CD4-positive, alpha-beta T cell treated with Interleukin-17A for 4 hours (primary cell): ENCODE data around the gene FAM89A.
"Not testable (repeated sequence)": the region's sequence is repeated elsewhere in the genome, so short reads cannot be mapped to it uniquely, and the experiment has no call there.

ENCODE experiments used
- DNase-seq: peaks from one replicate; pipeline ENCODE4 v3.0.0-alpha.2; 2020; ENCODE audit warnings: mixed read lengths

The FAM89A gene

GRCh38 chr1:230986976-230987375 is 53.1 kb downstream of the FAM89A start:
- DNase-seq, result no peak

- DNase-seq, result no peak
Observed at GRCh38 chr1:230985711-230986110, 54.3 kb downstream of the FAM89A start.

DNA sequence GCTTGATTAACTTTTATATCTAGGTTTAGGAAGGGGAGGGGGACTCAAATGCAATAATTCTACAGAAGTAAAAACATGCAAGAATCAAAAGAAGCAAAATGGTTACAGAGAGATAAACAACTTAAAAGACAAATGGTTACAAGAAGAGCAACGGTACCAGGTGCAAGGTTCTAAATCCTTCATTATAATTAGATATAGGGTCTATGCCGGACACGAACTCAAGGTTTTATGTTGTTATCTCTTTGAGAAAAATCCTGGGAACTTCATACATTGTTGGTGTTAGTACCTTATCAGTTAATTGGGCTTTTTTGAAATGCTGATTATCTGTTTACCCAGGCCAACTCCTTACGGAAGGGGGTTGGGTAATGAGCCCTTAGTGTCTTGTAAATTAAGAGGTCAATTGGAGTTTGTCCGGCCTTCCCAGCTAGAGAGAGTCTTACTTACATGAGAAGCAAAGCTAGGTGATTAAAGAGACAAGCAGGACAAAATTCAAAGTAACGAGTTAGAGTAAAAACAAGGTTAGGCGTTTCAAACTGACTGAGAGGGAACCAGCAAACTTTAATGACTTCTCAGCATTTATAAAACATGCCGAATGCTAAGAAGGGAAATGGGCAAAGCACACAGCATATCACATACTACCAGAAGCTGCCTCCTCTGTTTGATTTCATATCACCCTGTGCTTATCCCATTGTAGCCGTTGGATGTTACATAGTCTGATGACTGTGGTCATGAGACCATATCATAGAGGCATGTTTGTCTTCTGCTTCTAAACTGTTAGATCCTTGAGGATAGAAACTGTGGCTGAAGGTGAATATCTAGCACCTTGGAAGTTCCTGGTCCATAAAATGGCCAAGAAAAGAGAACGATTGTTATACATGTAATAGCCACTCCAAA is 55.2 kb downstream of the FAM89A start:
- DNase-seq, result not testable (repeated sequence)

- DNase-seq, result no peak
Observed at GRCh38 chr1:230983811-230984210, 56.2 kb downstream of the FAM89A start.

DNA sequence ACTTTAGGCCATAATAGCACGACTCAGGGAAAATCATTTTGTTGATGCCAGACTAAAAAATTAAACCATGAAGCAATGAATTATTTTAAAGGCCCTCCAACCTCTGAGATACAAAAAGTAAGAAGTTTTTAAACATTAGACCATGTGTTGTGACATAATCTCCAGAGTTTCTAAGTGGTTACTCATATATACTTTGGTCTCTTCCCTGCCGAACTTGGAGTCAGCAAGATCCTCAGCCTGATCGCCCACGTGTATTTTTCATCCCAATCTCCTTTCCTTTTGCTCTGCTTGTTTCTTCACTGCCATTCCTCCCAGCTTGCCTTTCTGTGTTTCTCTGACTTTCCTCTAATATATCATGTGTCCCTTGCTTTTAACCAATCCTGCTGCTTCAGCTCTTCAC is 57.4 kb downstream of the FAM89A start:
- no peak for DNase-seq

DNA sequence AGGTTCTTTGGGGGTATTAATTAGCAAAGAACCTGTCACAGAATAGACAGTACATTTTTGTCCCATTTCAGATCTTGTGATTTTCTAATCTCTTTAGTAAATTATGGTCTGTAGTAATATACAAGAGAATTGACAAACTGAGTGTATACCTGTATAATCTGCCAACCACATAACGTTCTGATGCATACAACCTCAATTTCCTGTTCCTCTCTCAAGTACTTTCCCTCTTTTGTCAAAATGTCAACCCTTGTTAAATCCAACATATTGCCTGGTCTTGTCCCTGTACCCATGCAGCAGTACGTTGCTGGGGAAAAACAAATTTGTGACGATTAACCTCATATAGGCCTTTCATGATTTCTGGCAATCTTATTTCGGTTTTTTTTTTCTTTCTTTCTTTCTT is 60.1 kb downstream of the FAM89A start:
- DNase-seq, result no peak

DNA sequence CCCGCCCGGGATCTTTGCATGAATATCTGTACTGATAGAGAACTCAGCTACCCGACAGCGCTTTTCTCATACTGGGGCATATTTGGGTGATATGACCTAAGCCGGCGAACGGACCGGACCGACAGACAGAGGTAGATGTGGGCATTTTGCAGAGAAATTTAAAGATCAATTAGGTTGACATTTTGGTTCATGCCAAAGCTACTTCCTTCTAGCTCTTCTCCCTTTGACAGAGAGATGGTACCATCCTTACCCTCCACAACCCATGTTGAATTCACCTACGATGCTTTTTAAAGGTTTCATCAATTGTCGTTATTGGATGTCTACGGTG is 60.7 kb downstream of the FAM89A start:
- DNase-seq, result no peak

DNA sequence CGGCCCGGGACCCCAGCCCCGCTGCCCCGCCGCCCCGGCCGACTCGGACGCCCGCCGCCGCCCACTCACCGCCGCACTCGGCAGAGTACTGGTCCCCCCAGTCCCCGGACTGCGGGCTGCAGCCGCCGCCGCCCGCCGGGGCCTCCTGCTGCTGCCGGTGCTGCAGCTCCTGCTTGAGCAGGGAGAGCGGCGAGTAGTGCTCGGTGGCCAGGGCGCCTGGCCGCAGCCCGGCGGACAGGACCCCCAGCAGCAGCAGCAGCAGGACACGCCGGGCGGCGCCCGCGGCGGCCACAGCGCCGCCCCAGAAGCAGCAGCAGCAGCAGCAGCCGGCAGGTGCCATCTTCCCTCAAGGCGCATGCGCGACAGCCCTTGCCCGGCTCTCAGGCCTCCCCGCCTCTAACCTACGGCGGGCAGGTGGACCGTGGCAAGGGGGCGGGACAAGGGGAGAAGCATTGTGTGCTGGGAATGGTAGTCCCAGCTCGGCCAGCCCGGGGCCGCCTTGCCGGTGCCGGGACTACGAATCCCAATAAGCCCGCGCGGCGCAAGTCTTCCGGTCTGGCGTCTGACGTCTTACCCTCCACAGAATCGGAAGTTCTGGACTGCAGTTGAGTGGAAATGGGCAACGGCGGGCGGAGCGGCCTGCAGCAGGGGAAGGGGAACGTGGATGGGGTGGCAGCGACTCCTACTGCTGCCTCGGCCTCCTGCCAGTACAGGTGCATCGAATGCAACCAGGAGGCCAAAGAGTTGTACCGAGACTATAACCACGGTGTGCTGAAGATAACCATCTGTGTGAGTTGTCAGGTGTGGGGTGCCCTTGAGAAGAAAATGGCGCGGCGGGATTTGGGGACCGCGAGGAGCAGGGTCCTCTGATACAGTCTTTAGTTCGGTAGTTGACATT is 61.3 kb downstream of the FAM89A start, which contains the start of the genes ARV1 and TTC13:
Gene ARV1, plus strand, starts transcription at position 604 of the 898 bp plus-strand sequence. Its CDS starts 12 bp downstream, at position 616.
Gene TTC13, minus strand, starts transcription at position 371 of the 898 bp plus-strand sequence. Its CDS starts 31 bp downstream, at position 340.
- DNase-seq, result peak; percentile 99

DNA sequence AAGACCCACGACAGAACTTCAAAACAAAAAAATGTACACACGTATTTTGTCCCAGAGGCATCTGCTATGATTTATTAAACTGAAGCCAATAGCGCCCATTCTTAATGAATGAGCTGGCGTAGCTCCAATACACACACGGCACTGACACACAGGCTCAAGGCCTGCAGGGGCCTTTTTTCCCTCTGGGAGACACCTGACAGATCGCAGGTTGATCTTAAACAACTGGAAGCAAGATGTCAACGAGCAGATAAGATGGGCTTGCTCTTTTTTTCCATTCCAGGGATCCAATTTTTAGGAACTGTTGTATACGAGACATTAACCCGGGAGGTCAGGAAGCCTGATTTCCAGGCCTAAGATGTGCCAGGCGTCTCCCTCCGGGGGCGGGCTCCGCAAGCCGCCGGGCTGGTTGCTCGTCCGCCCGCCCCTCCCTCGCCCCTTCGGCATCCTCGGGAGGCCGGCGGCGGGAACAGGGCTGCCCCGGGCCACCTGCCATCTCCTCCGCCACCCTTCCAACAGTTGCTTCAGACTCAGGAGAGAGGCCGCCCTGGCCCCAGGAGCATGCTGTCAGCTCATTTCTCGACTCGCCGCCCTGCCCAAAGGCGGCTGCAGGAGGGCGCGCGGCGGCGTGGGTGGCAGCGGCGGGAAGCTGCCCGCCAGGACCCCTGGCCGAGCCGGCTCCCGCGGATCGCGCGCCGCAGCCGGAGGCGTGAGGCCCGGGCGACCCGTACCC is 62.1 kb downstream of the FAM89A start:
- DNase-seq, result peak; percentile 31

- DNase-seq, result peak; percentile 47
Observed at GRCh38 chr1:230976825-230977747, 63.0 kb downstream of the FAM89A start.

DNA sequence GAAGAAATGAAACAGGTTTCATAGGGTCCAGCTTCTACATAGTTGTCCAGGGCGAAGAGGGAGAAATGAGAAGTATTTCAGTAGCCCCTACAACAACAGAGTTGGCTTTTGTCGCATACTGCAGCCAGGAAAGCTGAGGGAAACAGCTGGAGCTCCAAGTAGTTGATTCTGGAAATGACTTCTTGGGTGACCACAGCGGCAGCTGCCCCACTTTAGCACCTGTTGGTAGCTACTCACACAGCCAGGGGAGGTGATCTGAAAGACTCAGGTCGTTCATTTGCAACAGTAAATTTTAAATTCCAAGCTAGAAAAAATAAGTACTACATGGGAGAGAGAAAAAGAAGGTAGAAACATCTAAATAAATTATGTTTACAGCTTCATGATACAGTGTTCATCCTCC is 63.7 kb downstream of the FAM89A start:
- no peak for DNase-seq

GRCh38 chr1:230975636-230976035 is 64.4 kb downstream of the FAM89A start:
- DNase-seq, result no peak

DNA sequence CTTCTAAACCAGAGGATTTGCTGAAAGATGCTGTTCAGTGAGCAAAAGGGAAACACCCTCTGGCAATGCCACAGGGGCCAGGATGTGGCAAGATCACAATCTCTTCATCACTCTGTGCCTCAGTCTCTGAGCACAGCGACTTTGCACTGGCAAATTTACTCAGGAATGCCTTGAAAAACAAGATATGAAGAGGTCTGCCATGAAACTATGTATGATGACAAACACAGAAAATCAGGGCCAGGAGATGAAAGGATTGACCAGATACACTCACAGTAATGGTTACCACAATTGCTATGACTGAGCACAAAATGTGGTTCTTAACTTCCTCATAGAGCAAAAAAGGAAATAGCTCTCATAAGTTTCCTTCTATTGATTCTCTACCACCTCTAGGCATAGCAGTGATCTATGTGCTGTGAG is 67.2 kb downstream of the FAM89A start:
- DNase-seq, result peak; percentile 76

GRCh38 chr1:230971771-230972170 is 68.3 kb downstream of the FAM89A start:
- DNase-seq, result no peak

GRCh38 chr1:230970432-230970831 is 69.6 kb downstream of the FAM89A start:
- DNase-seq, result no peak
